HepG2 (cell line): ENCODE results near the gene MAN2A1. TPM values are rescaled to one million over a fixed set of nuclear protein-coding genes. Genes with fewer than 3 reads are reported as not detected.

Source experiments
- ATAC-seq: fragments of 200-7000 bp; cut with Tn5 transposase; 3 replicates; pipeline ENCODE4 v1.9.1; 2020; ENCODE audit warnings: mild to moderate bottlenecking, moderate library complexity
- BruUV-seq: library from RNA; stranded (reverse); fragments of 400-500 nt; replicated peaks from 2 replicates; lab custom pipeline; 2021; lab: Mats Ljungman, UMichigan
- CTCF ChIA-PET: fragments of 300-600 bp; formaldehyde crosslinking; extraction: SDS; loops from one replicate; lab custom pipeline; 2021; ENCODE audit warnings: low total read pairs, inconsistent platforms, low intra/inter-chr PET ratio; lab: Yijun Ruan, JAX
- POLR2A ChIA-PET: fragments of 350-600 bp; sonication (Branson Sonifier 250); formaldehyde crosslinking; loops from one replicate; lab custom pipeline; 2020; ENCODE audit warnings: antibody characterized with exemption, inconsistent platforms; lab: Yijun Ruan, JAX
- DNase-seq: peaks from one replicate; pipeline ENCODE4 v3.0.0-alpha.2; 2015; ENCODE audit warnings: low spot score
- FAIRE-seq: peaks from 3 replicates; lab custom pipeline; 2011; peaks lifted over from hg19 to GRCh38; lab: Jason Lieb, UNC
- H2AFZ ChIP-seq: one replicate; pipeline ENCODE4 v1.6.1; 2011; ENCODE audit warnings: low read length, inconsistent platforms
- H3K27ac ChIP-seq: fragments of 300-600 bp; 3 replicates; pipeline ENCODE4 v1.8.0; 2011; ENCODE audit warnings: mixed run types, mild to moderate bottlenecking, mixed read lengths, low read length, inconsistent platforms; ENCODE audit not compliant: insufficient read depth; ENCODE audit errors: extremely low read length
- H3K27me3 ChIP-seq, 2 experiments: fragments of 200-600 bp in 1 of 2; 2 replicates in 1 of 2; 3 replicates in 1 of 2; pipeline versions ENCODE4 v1.6.0 to v1.8.0; 2011; ENCODE audit warnings: low read length in 2 of 2, mild to moderate bottlenecking in 2 of 2, moderate library complexity in 2 of 2, inconsistent platforms in 1 of 2; ENCODE audit not compliant: insufficient read depth in 2 of 2, control insufficient read depth in 1 of 2
- H3K36me3 ChIP-seq, 2 experiments: fragments of 200-600 bp in 1 of 2; replicated peaks in 1 of 2; 2 replicates in 1 of 2; 3 replicates in 1 of 2; pipeline versions ENCODE4 v1.5.1 to v1.8.0; 2011; ENCODE audit warnings: low read length in 2 of 2, inconsistent platforms in 1 of 2; ENCODE audit not compliant: insufficient read depth in 2 of 2, control insufficient read depth in 1 of 2
- H3K4me1 ChIP-seq: 2 replicates; pipeline ENCODE4 v1.5.1; 2012; ENCODE audit warnings: low read length, inconsistent platforms; ENCODE audit not compliant: insufficient read depth
- H3K4me2 ChIP-seq: 2 replicates; pipeline ENCODE4 v1.6.0; 2011; ENCODE audit warnings: low read depth, low read length, inconsistent platforms
- H3K4me3 ChIP-seq, 3 experiments: fragments of 200-600 bp in 1 of 3; sonication (generic), shearing (Covaris generic) in 1 of 3; replicated peaks in 1 of 3; 2 replicates each; pipeline ENCODE4 v1.5.1; 2011 to 2016; ENCODE audit warnings: low read length in 3 of 3, inconsistent platforms in 2 of 3, low read depth in 2 of 3, mild to moderate bottlenecking in 2 of 3, control low read depth in 1 of 3, mixed read lengths in 1 of 3; ENCODE audit not compliant: insufficient read depth in 1 of 3
- H3K79me2 ChIP-seq: one replicate; pipeline ENCODE4 v1.6.1; 2011; ENCODE audit warnings: low read length, inconsistent platforms; ENCODE audit not compliant: insufficient read depth
- H3K9ac ChIP-seq: 2 replicates; pipeline ENCODE4 v1.6.0; 2011; ENCODE audit warnings: mild to moderate bottlenecking, low read depth, low read length, inconsistent platforms; ENCODE audit not compliant: insufficient read depth
- H3K9me3 ChIP-seq: 2 replicates; pipeline ENCODE4 v1.5.1; 2012; ENCODE audit warnings: mild to moderate bottlenecking, low read length
- H4K20me1 ChIP-seq: 2 replicates; pipeline ENCODE4 v1.6.0; 2011; ENCODE audit warnings: inconsistent platforms, mild to moderate bottlenecking, low read length, moderate library complexity; ENCODE audit not compliant: insufficient read depth
- CSRNP1 ChIP-seq: sonication (generic); formaldehyde crosslinking; IDR thresholded peaks from 2 replicates; pipeline ENCODE4 v1.8.1; 2023; ENCODE audit warnings: mild to moderate bottlenecking, missing genetic modification reagents
- FUBP1 ChIP-seq: sonication (generic); formaldehyde crosslinking; IDR thresholded peaks from 2 replicates; pipeline ENCODE4 v1.5.1; 2020; ENCODE audit warnings: missing genetic modification reagents, mild to moderate bottlenecking, borderline replicate concordance
- HNF4A ChIP-seq: sonication (generic); formaldehyde crosslinking; IDR thresholded peaks from 2 replicates; pipeline ENCODE4 v1.4.0; 2020; ENCODE audit warnings: missing genetic modification reagents
- ZMYM4 ChIP-seq: sonication (generic); formaldehyde crosslinking; IDR thresholded peaks from 2 replicates; pipeline ENCODE4 v1.8.1; 2023; ENCODE audit warnings: mild to moderate bottlenecking, missing genetic modification reagents
- ZNF260 ChIP-seq: sonication (generic); formaldehyde crosslinking; IDR thresholded peaks from 2 replicates; pipeline ENCODE4 v1.4.0; 2020; ENCODE audit warnings: missing genetic modification reagents, low read depth, mild to moderate bottlenecking, borderline replicate concordance
- WGBS: methylation state at CpG from one replicate; pipeline ENCODE4 v1.1.6; 2017; ENCODE audit warnings: low lambda C conversion rate; 5-methylcytosine and 5-hydroxymethylcytosine counted together
- in situ Hi-C: cut with HindIII; loops from 2 replicates; pipeline ENCODE4 v1.10.0; 2017; ENCODE audit warnings: low pct_unique_long_range_greater_than_20kb; ENCODE audit not compliant: extremely low pct_ligation_motif_present
- intact Hi-C: fragments of 100-400 bp; cut with micrococcal nuclease; formaldehyde crosslinking; loops from one replicate; pipeline ENCODE4 v1.10.0; 2022; ENCODE audit not compliant: unreplicated experiment
- polyA plus RNA-seq, 8 experiments: library from polyadenylated mRNA; depleted of rRNA in 3 of 8; stranded (reverse) in 7 of 8; unstranded in 1 of 8; fragments of >200 nt; fragmentation: Illumina TruSeq in 4 of 8; extraction: Trizol in 4 of 8; gene quantifications; 2 replicates each; pipeline versions ENCODE4 v1.2.1 to v1.2.3, GENCODE V29; 2011 to 2016; ENCODE audit warnings: low read depth in 4 of 8, missing spikeins in 1 of 8, mixed read lengths in 1 of 8; ENCODE audit not compliant: insufficient read depth in 1 of 8
- total RNA-seq, 5 experiments: library from RNA; depleted of rRNA; stranded (reverse); fragments of >200 nt; fragmentation: Illumina TruSeq; extraction: Trizol; gene quantifications; 2 replicates each; pipeline ENCODE4 v1.2.3, GENCODE V29; 2016; ENCODE audit warnings: low read depth in 1 of 5

Gene MAN2A1
- total and polyA plus RNA-seq, 2 of the 13 experiments (the other 11 are each of a cell fraction or from before 2014, with no cell fraction given): 56.2 to 80.5 TPM

GRCh38 chr5:109714592-109714991, 24.9 kb downstream of the MAN2A1 start:
- H3K9me3 ChIP-seq: no peaks in the 10 kb centered on the region
- WGBS: 62% methylated on average over 3 of the region's 3 CpGs
- no peak for DNase-seq
- POLR2A ChIA-PET: no interaction called here
- 0 out of 3 replicates have a peak, but pooled peaks have one; percentile 41 for ATAC-seq
- TF ChIP-seq FUBP1 (CRISPR knock-in tag) (no peak), ZMYM4 (0 out of 2 replicates have a peak, but pooled peaks have one; percentile 20), HNF4A (CRISPR knock-in tag) (peak; percentile 27; the same call in 1 of the 2 replicates)
- TF ChIP-seq, all 625 proteins: peak for 2
- BruUV-seq: no TSS peak
- intact Hi-C loops (no loop called here), in situ Hi-C loops (no loop called here)
- peaks cover 7 to 19% of the 10 kb centered on the region in 2 experiments; a peak in 4 of 5 replicates for H3K36me3 ChIP-seq
- CTCF ChIA-PET: no interaction called here
- H3K4me3 ChIP-seq: no peak overlapping the region
- no peak for FAIRE-seq
- H3K27ac ChIP-seq: no peak overlapping the region
- H3K4me2 ChIP-seq: no peak overlapping the region
- H3K4me1 ChIP-seq: peaks cover 5% of the 10 kb centered on the region
- peaks cover 8% of the 10 kb centered on the region for H4K20me1 ChIP-seq
- H3K9ac ChIP-seq: no peak overlapping the region
- H2AFZ ChIP-seq: no peak overlapping the region
- H3K27me3 ChIP-seq: no peaks in the 10 kb centered on the region
- H3K79me2 ChIP-seq: peaks cover 49% of the 10 kb centered on the region

GRCh38 chr5:109718216-109718615, 28.5 kb downstream of the MAN2A1 start:
- peaks cover 18% of the 10 kb centered on the region for H3K79me2 ChIP-seq
- CTCF ChIA-PET: no interaction called here
- in situ Hi-C loops: no loop called here

More at GRCh38 chr5:109718216-109718615, 28.5 kb downstream of the MAN2A1 start:
- Histone ChIP-seq H3K4me3 (no peak overlapping the region), H3K9ac (no peak overlapping the region), H4K20me1 (peaks cover 3% of the 10 kb centered on the region), H2AFZ (no peak overlapping the region), H3K9me3 (no peaks in the 10 kb centered on the region), H3K36me3 (peaks cover 7 to 23% of the 10 kb centered on the region in 2 experiments; a peak in 4 of 5 replicates), H3K27me3 (no peaks in the 10 kb centered on the region), H3K4me2 (no peak overlapping the region), H3K4me1 (no peaks in the 10 kb centered on the region), H3K27ac (no peak overlapping the region)
- FAIRE-seq (no peak), ATAC-seq (no peak), DNase-seq (no peak)
- intact Hi-C loops: no loop called here
- 100% methylated on average over 3 of the region's 3 CpGs for WGBS
- POLR2A ChIA-PET: no interaction called here
- BruUV-seq: no TSS peak
- TF ChIP-seq ZNF260 (CRISPR knock-in tag): no peak
- no peak for TF ChIP-seq CSRNP1
